CD4-positive, alpha-beta T cell treated with Interleukin-4 for 1 hour (primary cell): Measurements from ENCODE around the gene ARFGAP3.

Experiments used
- DNase-seq, 2 donors: peaks; one replicate each; pipeline ENCODE4 v3.0.0-alpha.2; 2020 to 2022

Gene ARFGAP3, protein sequence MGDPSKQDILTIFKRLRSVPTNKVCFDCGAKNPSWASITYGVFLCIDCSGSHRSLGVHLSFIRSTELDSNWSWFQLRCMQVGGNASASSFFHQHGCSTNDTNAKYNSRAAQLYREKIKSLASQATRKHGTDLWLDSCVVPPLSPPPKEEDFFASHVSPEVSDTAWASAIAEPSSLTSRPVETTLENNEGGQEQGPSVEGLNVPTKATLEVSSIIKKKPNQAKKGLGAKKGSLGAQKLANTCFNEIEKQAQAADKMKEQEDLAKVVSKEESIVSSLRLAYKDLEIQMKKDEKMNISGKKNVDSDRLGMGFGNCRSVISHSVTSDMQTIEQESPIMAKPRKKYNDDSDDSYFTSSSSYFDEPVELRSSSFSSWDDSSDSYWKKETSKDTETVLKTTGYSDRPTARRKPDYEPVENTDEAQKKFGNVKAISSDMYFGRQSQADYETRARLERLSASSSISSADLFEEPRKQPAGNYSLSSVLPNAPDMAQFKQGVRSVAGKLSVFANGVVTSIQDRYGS

DNA sequence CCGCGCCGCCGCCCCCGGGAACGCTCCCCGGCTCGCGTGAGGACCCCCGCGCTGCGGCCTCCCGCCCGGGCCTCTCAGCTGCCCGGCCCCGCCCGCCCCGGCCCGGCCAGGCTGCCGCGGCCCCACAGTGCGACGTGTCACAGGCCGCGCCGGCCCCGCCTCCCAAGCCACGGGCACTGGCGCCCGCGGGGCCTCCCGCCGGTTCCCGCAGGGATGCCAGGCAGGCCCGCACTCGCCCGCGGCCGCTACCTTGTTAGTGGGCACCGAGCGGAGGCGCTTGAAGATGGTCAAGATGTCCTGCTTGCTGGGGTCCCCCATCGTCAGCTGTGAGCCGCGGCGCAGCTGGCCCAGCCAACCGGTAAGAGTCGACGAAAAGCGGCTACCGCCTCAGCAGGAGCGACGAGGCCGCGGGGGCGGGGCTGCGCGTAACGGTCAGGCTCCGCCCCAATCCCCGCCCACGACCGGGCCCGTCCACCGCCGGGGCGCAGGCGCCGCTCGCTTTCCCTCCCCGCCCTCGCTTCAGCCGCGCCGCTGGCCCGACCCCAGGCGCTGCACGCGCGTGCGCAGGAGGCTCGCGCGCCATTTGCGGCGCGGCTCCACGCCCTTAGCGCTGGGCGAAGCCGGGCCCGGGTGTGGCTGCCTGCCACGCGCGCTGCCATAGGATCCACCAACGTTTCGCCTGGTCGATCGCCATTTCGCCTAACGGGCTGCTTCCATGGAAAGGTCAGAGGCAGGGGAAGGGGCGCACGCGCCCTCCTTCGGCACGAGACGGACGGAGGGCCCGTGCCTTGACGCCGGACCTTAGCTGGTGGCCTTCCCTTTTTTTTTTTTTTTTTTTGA lies at the start of gene ARFGAP3:
Gene ARFGAP3, minus strand, starts transcription at position 409 of the 840 bp plus-strand sequence. Its CDS starts 91 bp downstream, at position 318.
- peak; percentile 94 for DNase-seq

DNA sequence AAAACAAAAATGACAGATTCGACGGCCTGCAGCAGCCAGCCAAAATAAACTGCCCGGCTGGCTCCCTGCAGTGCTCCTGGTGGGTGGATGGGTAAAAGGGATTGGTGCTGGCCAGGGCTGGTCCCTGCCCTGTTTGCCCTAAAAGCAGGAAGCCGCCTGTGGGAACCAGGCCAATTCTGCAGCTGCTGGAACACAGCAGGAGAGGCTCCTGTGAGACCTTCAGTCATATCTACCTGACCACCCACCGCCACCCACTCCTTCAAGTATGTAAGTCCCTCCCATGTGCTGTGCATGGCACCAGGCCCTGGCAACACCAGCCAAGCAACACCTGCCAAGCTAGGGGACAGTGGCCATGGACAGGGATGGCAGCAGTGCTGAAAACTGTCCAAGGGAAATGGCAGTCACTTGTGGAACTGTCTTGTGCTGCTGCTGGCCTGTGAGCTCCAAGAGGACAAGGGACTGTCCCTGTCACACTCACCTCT lies 48.7 kb upstream of the ARFGAP3 start:
- no peak for DNase-seq

DNA sequence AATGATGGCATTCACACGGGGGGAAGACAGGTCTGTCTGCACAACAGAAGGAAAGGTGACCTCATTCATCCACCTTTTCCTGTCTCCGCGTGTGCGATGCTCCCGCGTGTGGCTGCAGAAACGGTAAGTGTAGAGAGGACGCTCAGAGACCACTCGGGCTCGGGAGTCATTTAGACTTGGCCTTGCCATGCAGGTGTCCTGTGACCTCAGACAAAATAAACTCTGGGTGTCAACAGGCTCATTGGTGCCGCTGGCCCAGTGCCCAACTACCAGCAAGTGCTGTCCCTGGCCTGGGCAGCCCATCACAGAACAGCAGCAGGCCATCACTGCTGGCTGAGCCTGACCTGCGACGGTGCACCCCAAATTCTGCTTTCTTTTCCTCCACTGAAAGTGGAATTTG lies 48.1 kb upstream of the ARFGAP3 start:
- no peak for DNase-seq

DNA sequence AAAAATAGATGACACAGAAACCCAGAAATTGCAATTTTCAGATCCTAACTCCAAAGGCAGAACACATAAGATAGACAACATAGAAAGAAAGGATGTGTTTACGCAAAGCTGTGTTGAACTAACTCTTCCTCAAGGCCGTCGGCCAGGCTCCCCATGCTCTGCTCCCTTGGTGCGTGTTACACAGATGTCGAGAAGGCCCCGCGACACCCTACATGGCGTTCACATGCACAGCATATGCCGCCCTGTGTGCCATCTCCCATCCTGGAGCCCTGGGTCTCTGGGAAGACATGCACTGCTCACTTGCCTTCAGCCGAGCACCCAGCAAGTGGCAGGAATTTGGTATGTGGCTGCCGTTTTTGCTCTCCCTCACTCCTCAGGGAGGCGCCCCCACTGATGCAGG lies 47.0 kb upstream of the ARFGAP3 start:
- no peak for DNase-seq

DNA sequence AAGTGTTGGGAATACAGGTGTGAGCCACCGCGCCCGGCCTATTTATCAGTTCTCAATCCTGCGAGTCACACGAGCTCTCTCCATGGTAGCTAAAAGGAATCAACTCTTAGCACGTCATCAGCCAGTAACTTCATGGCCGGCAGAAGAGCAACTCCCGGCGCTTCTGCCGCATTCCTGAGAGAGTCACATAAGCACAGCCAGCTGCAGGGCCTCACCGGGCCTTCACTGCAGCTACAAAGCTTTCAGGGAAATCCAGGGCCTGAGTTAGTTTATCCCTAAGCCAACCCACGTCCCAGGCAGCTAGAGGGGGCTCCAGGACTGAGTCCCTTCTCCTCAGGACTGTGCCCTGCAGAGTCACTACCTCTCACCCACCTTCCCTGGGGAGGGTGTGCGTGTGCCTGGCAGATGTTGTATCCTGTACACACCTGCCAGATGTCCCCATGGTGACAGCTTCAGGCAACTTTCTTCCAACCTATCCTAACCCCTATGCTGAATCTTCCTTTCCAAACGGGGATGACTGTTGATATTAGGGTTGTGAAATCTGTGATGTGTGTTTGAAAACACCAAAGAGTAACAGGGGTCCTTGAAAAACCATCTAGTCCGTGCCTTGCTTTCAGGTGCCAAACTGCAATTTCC lies 45.9 kb upstream of the ARFGAP3 start:
- no peak for DNase-seq

DNA sequence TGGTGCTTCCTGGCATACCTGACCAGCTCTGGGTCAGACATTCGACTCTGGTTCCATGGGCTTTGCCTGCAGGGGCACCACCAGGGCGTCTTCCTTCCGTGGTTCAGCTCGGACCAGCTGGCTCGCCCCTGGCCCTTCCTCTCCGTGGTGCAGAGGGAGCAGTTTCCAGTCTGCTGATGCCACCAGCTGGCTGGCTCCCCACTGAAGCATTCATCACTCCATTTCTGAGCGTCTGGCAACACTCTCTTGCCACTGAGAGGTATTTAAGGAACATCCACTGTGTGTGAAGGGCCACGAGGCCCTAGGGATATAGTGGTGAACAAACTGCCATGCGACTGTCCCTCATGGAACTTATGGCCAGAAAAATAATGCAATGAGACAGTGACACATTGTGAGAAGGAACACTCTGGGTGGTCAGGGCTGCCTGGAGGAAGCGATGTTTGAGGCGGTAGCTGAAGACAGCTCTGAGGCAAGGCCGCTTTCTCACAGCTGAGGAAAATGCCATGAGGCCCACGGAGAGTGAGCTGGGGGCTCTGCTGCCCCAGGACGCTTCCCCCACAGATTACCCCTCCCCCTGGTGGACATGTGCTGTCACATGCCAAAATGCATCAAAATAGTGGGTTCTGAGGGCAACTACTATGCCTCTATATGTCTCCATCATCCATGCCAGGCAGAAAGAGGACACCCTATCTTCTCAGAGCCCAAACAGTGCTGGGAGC lies 44.9 kb upstream of the ARFGAP3 start:
- DNase-seq: no peak

DNA sequence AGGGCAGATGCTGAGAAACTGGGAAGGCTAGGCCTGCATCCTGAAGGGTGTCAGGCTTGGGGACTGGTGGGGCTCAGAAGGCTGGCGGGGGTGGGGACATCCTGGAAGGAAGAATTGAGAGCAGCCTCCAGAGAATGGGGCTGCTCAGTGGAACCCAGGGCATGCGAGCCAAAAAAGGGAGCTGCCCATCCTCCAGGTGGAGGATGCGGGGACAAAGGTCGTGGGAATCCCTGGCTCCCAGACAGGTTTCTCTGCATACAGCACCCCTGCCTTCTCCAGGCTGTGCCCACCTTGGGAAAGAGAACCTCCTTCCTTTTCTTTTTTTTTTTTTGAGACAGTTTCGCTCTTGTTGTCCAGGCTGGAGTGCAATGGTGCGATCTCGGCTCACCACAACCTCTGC lies 40.9 kb upstream of the ARFGAP3 start:
- no peak for DNase-seq

DNA sequence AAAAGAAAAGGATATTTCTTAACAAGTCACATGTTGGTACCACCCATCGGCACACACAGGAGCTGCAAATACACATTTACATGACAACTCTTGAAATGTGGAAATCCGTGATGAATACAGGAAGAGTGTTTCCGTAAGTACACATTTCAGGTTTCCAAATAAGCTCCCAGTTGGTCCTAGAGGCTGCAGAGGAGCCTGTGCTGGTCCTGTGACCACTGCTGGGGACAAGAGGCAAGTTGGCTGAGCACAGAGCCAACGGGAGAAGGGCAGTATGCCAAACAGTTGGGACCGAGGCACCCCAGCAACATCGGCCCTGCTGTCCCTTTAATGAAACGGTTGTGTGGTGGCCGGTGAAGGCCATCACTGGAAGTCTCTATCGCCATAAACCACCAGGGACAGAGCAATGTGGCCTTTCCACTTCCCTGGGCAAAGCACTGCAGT lies 38.5 kb upstream of the ARFGAP3 start:
- no peak for DNase-seq

DNA sequence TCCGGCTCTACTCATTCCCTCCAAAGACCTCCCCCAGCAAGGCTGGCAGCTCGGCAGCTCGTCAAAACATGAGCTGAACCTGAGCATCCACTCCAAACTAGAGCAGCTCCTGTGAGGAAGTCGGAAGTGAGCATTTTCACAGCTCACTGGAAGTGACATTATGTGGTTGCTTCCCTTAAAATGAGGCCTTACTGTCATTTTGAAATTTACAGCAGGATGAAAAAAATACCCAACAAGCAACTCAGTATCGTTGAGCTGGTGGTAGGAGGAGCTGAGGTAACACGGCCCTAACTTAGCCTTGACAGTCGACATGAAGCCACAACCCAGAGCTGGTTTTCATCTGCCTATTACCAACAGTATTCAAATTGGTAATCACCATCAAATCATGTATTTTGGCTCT lies 38.0 kb upstream of the ARFGAP3 start:
- peak; percentile 29 to 50 for DNase-seq

DNA sequence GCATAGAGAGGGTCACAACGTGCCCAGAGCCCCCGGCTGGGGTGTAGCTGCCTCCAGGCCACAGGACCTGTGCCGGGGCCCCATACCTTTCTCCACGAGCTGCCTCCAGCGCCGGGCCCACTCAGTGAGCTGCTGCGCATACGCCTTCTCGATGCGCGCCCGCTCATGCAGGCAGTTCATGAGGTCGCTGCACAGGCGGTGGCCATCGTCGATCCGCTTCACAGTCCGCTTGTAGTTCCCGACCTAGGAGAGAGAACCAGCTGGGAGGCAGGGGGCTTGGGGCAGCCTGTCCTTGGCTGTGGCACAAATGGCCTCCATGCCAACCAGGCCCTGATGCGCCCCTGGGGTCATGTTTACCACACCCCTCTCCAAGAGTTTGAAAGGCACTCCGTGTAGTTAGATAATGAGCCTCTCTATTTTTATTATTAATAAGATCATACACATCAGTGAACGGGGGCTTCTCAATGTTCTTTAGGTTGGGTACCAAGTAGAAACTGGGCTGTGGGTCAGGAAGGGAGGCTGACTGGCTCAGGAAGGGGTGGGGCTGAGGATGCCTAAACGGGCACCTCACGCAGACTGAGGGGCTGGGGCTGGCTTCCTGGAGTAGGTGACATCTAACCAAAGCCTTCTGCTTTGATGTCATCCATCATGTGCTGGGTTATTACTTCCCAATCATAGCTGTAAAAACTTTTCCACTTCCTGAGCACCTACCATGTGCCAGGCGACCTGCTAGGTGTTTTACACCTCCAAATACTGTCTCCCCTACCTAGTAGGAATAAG lies 36.5 kb upstream of the ARFGAP3 start:
- peak in 1 of 2 donors; percentile 26 for DNase-seq

DNA sequence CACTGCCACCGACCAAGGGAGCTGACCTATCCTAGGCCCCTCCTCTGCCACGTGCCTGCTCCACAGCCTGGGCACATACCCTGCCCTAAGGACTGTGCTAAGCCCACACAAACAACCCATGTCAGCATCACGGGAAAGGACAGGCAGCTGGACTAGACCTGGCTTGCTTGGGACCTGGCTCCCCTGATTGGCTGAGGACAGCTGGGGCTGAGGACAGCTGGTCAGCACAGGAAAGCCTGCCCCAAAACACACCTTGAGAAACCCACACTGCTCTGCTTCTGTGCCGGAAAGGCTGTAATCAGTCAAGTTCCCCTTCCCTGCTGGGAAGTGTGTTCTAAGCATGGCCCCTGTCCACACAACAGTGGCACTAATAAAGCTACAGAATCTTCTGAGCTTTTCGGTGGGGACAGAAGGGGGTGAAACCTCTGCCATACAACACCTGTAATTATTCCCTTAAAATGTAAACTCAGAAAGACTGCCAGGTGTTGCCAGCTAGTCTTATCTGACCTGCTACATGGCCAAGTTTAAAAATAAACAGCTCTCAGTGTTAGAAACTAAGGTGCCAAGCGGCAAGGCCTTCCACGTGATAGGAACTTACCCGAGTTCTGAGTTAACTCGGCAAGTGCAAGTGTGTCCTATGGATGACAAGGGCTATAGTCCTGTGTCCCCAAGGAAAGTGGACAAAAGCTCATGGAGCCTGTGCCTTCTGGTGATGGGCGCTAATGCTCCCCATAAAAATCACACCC lies 35.7 kb upstream of the ARFGAP3 start:
- peak in 1 of 2 donors; percentile 16 for DNase-seq

DNA sequence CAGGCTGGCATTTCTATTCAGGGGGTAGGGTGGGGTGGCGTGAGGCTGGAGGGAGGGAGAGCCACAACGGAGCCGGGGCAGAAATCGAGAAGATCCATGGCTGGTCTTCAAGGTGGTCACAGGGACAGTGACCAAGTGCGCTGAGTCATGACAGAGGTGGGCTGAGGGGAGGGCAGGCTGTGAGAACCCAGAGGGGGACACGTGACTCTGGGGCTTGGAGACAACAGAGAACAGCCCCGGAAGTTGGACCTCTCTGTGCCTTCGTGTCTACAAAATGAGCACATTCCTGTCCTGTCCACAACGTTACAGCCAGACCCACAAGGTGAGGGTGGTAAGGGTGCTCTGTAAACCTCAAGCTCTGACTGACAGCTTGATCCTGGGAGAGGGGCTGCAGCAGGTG lies 35.1 kb upstream of the ARFGAP3 start:
- DNase-seq: no peak

DNA sequence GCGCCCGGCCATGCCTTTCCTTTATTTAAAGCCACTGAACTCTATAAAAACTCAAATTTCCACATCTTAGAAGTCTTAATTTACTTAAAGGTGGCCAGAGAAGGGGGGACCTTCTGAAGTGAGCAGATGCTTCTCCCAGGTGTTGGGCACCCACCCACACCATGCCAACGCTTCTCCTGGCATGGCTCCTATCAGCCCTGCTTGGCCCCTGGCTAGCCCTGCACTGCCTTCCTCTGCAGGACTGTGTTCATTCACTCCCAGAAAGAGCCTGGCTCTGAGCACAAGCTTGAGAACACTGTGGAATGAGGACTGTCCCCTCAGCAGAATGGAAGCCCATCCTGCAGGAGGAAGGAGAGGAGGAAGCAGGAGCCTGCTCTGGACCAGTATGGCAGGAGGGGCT lies 34.6 kb upstream of the ARFGAP3 start:
- no peak for DNase-seq

DNA sequence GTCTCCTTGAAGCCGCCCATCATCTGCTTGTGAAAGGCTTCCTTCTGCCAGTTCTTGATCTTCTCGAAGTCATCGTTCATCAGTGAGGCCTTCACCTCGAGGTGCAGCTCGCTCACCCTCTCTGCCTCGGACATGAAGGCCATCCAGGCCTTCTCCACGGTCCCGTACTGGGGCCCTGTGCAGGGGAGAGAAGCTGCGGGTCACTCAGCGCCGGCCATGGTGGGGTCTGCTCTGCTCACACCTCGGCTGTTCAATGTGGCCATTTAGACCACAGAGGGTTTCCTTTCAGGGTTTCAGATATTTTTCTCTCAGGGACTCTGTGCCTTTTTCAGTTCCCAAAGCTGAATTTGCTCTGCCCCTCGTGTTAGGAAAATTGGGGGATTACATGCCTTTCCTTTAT lies 33.9 kb upstream of the ARFGAP3 start:
- DNase-seq: no peak

DNA sequence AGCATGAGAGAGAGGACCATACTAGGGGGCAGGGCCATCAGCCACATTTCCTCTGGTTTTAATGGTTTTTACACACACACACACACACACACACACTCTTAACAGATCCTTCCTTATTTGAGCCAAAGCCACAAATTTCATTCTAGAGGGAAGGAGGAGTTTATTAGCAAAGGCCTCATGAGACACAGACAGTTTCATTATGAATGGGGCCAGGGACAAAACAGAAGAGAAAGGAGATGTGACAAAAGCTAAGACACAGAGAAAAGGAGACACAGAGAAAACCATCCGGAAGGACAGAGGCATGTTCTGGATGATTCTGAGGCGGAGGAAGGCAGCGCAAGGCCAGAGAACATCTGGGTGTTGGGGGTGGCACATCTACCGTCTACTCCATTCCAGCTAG lies 32.2 kb upstream of the ARFGAP3 start:
- peak; percentile 26 to 36 for DNase-seq

DNA sequence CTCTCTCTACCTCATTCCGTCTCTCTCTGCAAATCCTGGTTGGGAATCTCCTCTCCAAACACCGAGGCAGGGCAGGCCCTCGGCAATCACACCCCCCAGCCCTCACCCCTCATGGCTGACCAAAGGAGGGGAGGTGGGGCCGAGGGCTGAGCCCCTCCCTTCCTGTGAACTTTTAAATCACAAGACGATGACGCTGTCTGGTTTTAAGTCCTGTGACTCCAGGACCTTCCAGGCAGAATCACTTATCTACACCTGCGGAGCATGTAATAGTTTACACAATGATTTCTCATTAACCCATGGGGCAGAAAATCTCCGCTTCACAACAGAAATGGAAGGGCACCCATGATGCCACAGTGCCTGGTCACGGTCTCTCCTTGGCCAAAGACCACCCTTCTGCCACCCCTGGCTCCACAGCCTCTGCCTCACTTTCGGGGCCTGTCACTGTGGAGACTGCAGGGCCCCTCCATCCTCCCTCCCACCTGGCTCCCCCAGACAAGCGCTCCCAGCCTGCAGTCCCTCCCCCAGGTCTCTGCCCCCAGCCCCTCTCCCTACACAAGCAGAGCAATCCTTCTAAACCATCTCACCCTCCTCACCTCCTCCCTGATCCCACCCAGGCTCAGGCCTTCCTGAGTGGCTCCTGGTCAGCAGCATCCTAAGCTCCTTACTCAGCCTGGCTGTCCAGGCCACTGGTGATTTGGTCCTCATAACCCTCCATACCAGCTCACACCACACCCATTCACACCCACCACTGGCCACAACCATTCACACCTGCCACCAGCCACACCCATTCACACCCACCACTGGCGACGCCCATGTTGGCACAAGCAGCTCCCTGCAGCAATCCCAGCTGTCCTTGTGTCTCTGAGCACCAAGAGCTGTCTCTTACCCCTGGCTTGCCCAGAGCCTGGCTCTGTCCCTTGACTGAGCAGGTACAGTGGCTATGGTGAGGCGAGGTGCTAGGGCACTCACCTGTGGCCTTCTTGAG lies 30.7 kb upstream of the ARFGAP3 start:
- no peak for DNase-seq

DNA sequence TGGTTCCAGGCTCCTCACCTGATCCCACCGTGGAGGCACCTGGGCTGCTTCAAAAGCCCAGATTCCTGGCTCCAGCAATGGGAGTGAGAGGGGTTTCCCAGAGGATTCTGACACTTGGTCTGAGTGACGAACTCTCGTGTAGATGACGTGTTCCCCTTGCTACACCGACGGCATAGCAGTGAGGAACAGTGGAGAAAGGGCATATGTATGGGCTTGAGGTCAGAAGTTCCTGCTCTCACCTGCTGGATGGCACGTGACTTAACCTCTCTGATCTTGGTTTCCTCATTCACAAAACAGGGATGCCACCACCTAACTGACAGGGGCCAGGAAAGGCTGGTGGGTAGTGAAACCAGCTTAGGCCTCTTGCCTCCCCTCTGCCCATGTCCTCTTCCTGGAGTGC lies 30.0 kb upstream of the ARFGAP3 start:
- no peak for DNase-seq

DNA sequence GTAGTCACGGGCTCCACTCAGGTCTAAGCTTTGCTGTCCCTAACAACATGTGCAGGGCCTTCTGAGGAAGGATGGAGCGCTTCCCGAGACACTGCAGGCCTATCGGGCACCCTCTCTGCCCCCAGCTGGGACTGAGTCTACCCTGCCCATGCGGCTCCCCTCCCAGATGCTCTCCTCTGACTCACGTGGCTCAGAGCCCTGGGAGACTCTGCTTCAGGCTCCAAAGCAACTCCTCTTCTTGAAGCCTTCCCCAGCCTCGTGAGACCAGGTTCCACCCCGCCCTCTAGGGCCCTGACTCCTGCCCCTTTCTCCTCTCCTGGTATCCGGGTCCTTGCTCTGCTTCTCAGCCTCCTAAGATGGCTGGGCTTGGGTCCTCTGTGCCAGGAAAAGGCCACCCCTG lies 28.4 kb upstream of the ARFGAP3 start:
- DNase-seq: no peak

DNA sequence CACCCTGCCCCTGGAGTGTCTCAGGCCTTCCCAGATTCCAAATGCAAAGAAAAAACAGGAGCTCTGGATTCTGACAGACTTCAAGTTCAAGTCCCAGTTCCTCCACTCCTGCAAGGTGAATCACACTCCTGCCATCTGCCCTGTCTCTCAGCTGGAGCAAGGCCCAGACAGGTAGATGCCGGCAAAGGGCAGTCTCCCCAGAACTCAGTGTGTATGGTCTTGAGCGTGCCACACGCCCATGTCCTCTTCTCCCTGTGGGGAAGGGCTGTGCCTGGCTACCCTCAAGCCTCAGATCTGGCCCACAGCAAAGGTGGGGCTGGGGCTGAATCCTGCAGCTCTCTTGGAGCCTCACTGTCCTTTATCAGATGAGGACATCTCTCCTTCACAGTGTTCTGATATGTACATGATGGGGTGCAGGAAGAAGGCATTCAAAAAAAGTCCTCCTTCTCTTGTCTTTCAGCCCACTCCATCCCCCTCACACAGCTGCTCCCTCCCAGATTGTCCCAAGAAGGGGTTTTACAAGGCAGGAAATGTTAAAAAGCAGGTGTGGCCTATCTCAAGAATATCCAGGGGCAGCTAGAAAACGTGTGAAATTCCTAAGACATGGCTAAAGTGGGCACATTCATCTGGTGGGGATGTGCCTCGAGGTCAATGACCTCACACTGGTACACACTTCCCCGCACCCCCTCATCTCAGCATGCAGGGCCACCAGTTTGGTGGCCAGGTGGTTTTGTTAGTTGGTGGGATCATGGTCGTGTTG lies 27.7 kb upstream of the ARFGAP3 start:
- no peak for DNase-seq
